ENCODE results near the gene SKAP2.

Gene SKAP2

DNA sequence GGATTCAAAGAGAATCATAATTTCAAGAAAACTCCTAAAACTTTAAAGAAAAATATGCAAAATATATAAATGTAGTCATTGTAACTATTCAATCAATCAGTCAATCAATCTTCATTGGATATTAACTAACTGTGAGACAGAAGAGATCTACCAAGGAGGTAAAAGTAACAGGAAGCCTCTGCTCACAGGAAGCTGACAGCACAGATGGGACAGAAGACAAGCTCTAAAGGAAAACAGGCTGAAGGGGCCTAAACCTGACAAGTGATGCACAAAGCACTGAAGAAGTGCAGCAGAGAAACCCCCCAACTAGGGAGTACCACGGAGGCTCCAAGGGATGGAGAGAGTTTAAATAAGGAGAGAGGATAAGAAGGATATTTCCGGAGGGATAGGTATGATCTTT is 173.0 kb downstream of the SKAP2 start:
- FAIRE-seq, result no peak

DNA sequence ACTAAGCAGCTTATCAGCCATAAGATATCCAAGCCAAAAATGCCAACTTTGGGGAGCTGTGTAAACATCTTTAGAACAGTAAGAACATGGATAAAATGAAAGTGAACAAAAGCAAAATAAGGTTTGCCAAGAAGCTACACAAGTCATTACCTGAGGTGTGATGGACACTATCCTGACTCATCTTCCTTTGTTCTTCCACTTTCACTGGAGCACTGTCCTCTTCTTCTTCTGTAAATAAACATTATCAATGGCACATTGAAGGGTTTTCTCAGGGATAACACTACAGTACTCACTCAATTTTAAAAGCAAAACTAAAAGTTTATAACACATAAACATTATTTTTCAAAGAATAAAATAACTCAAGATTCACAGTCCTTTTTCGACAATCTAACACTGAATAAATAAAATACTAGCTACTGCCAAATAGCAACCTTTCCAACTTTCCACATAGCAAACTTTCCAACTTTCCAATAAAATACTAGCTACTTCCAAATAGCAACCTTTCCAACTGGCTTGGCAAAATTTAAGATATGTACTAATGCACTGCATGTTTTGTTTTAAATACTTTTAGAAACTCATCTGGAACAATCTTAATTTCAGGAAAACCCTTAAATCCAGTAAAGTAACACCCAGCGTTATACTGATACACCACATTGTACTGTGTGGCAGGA is 174.1 kb downstream of the SKAP2 start:
- peak; percentile 5 for FAIRE-seq

DNA sequence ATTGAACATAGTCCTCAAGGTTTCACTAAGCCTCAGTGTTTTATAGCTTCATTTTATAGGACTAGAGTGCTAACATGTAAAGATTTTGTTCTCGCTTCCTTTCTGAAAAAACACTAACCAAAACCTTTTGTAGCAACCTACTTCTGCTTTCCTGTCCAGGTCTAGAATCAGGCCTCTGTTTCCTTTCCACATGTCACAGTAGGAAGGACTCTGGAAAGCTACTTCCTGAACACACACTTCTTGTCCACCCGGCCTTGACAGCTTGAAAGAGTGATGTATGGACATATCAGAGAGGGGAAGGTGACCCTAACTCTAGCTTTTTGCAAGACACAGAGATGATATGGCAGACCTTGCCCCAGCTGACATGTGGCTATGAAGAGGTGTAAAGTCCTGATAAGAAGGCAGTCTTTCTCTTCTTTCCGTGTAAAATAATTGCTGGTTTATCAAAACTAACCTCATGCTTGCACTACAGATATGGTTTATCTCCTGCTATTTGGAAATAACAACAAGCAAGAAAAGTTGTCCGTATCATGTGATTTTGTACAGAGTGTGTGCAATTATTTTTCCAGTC is 175.4 kb downstream of the SKAP2 start:
- no peak for FAIRE-seq

DNA sequence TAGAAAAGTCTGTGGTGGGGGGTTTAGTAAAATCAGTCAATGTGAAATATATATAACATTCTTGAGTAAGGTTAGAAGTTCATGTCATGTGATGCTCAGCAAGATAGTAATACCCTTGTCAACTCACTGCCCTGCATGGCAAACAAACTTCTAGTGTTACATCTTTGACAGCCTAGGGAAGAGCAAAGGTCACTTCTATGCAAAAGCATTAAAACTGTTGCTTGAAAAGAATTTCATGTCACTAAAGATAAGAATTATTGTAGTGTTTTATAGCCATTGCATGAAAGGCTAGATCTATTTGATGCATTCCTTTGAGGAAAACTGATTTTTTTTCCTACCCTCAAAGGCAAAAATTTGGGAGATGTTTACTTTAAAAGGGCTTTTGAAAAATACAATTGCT is 176.0 kb downstream of the SKAP2 start:
- no peak for FAIRE-seq

DNA sequence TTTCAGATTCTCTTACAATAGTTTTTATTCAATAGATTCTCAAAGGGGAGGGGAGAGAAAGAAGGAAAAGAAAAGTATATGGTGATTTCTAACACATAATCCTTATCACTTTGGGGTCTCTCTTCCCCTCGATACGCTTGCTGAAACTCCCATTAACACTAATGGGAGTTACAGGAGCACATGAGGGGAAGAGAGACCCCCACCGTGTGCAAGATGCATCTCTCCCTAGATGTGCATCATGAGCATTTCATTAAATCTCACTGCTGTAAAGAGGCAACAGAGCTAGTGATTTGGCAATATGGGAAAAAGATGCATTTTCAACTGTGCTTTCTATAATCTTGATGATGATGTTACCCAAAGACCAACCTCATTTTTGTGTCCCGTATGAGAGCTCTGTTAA is 177.4 kb downstream of the SKAP2 start:
- FAIRE-seq, result no peak

DNA sequence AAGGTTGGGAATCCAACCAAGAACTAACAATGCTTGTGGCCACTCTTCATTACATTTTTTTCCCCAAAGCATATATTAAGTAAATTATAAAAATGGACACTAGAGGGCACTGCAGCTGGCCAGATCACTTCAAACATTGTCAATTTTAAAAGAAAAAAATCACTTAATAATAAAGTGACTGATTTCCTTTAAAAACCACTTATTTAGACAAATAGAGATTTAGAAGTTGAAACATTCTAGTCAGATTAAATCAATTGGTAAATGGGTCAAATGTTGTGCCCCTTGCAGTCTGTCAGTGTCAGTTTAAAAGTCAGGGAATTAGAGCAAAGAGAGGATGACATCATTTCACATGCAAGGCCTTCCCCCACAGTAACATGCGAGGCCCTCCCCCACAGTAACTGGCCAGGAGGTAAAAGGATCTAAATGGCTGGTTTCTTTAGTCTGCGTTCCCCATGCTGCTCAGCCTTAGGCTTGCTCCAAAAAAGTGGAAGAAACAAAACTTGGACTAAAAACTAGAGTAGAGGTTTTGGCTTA is 177.9 kb downstream of the SKAP2 start:
- peak; percentile 57 for FAIRE-seq

DNA sequence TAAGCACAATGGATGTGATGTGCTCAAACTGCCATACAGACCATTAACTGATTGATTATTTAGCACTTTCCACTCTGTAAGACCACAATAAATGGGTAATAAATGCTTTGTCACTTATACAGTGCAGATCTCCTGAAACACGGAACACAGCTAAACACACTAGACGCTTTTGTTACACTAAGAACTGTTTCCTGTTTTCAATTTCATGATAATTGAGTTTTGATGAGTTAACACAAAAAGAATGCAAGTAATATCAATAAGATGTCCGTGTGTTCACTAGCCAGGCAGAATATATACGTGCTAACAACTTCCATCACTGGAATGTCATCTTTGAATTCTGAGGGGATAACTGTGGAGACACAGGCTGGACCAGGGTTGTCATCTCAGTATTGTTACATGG is 178.8 kb downstream of the SKAP2 start:
- FAIRE-seq, result no peak

DNA sequence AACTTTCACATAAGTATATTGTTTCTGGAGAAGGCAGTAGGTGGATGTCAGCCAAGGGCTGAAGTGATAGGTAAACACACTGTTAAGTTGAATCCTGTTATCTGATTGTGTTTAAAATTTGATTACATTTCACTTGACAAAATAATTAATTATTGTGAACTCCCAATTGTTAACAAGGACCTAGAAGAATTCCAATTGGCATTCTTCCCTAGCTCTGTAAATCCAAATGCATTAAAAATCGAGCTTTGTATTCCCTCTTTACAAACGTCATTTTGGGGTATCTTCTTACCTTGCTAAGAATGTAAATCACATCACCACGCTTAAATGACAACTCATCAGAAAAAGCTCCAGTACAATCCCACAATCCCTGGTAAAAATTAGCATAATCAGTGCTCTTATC is 179.9 kb downstream of the SKAP2 start:
- no peak for FAIRE-seq

DNA sequence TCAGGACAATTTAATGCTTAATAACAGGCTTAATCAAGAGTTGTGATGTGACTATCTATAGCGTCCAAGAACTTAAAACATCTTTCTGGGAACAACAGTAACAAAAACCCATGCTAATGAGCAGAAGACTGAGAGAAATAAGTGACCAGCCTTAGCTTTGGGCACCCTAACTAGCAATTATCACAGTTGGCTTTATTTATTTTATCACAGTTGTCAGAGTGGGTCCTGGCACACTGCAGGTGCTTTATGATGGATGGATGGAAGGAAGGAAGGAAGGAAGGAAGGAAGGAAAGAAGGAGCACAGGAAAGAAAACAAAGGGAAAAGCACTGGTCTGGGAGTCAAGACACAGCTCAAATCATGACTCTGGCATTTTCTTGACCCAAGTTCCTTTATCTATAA is 181.1 kb downstream of the SKAP2 start:
- FAIRE-seq, result no peak

DNA sequence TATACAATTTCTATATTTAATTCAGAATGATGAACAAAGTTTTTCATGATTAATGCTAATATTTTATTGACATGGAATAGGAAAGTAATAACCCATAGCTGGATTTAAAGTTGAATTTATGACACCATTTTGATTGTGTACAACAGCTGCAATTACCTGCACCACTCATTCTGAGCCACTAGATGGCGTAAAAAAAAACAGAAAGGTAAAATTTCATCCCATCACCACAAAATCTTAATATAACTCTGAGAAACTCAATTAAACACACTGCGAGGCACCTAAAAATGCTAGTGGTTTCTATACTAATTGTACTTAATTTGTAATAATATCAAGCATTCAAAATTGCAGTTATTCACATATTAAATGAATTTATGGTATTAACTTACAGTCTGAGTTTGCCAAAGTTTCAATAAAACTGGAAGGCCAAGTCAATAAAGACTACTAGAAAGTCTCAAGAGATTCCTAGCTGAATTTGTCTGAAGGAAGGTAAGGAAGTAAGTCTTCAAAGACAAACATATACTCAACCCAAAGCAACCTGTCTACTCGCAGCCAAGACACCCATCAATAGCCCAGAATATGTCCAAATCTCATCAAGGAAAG is 182.5 kb downstream of the SKAP2 start:
- no peak for FAIRE-seq

DNA sequence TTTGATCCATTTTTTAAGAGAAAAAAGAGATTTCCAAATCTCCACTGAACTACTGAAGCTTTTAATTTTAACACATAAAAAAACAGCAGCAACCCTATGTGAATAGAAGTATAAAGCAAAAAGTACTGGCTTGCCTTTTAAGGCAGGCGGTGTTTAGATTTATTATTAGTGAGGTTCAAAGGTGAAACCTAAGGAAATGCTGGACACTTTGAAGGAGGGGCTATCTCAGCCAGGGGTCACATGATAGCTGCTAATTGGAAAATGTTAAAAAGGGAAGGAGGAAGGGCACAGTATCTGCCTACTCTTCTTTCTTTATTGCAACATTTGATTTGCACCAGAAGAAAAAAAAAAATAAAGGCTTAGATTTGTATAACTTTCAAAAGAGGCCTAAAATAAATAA is 183.8 kb downstream of the SKAP2 start:
- FAIRE-seq, result no peak

DNA sequence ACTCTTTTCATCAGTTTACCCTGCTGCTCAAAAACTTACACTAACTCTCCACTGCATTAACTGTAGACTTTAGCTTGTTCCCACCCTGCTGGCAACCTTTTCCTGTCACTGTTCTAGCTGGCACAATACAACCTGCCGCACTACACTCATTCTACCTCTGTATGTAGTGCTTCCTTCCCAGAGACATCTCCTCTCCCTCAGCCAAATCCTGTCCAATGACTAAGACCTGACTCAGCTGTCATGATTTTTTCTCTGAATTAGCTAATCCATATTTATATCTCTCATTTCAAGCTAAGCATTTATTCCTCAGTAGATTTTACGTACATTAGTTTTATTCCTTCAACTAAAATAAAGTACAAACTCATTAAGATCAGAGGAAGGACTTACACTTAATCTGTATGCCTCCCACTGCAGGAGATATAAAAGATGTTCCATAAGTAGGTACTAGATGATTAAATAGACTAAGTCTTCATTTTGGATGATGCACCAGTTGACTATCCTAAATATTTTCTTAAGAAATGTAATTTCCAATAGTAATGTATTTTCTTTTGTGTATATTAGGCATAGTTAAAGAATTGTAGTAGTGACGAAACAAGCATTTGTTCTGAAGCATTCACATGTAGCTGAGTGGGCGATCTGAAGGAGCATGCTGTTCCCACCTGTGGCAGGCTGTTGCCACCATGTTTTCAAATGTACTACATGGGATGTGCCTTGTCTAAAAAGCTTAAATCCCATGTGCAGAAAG is 189.1 kb downstream of the SKAP2 start:
- FAIRE-seq, result no peak

DNA sequence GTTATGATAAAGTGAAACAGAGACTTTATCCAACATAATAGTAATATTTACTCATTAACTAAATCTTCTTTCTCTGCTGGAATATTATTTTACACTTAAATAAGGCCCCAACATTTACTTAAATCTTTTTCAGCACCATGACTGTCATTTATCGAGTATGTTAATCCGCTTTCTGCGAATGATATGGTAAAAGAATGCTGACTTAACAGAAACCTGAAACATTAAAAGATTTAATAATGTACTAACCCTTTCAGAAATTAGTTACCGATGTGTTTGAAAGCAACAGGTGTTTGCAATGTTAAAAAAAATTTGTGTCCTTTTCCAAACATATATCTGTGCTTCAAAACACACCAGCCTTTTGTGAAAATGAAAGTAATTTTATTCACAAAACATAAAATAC is 190.5 kb downstream of the SKAP2 start:
- no peak for FAIRE-seq

DNA sequence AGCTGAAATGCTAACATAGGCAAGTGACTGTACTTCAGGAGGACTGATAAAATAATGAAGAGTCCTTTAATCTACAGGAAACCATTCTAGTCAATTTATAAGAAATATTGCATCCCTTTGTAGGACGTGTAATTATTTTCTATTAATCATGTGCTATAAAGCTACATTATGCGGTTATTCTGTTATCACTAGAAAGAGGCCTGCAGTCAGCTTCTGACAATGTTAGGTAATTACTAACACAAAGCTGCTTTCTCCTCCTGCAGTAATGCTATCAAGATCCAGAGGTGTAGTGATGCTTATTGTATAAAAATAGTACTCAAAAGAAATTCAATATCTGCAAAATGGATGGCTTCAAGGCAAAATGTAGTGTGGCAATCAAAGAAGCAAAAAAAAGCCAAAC is 191.1 kb downstream of the SKAP2 start:
- FAIRE-seq, result no peak

DNA sequence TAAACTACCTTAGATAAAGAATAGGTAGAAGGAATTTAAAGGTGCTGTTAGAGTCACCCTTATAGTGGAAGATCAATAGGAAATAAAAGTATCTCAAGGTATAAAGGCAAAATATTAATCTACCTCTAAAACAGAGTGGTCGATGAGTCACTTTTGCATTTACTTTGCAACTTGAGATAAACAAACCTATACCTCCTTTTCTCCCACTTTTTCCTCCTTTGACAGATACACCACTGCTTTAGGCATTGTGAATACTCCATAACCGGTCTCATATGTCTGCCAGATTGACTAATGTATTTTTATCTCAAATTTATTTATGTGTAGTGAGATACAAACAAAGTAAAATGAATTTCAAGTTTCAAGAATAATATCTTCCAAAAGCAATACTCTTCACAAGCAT is 193.5 kb downstream of the SKAP2 start:
- FAIRE-seq, result no peak

DNA sequence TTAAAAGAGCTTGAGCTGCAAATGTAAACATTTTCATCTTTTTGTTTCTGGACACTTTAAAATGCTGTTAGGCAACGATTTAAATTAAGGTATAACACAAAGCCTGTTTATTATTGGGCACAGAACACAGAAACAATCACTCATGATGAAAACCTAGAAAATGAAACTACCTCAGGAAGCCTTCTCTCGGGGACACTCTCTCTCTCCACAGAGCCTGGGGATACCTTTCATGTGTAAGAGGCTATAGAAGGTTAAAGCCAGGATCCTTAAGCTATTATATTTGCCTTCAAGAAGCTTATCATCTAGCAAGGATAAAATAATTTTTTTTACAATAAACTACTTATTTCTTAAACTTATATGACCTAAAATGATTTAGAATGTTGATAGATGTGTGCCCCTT is 194.1 kb downstream of the SKAP2 start:
- FAIRE-seq, result no peak

DNA sequence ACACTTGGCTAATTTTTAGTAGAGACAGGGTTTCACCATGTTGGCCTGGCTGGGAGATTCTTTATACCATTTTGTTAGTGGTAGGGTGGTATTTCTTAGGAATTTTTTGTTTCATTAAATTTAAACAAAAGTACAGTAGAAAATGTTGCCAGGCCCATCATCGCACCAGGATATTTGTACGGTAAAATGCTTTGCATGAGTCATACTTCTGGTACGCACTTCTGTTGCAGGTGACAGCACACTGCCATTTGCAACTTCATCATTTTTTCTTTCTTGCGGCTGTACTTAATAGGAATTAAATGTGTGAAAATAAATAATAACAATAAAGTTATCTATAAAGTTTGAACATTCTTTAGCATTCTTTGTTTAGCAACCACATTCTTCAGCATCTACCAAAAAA is 195.6 kb downstream of the SKAP2 start:
- no peak for FAIRE-seq

DNA sequence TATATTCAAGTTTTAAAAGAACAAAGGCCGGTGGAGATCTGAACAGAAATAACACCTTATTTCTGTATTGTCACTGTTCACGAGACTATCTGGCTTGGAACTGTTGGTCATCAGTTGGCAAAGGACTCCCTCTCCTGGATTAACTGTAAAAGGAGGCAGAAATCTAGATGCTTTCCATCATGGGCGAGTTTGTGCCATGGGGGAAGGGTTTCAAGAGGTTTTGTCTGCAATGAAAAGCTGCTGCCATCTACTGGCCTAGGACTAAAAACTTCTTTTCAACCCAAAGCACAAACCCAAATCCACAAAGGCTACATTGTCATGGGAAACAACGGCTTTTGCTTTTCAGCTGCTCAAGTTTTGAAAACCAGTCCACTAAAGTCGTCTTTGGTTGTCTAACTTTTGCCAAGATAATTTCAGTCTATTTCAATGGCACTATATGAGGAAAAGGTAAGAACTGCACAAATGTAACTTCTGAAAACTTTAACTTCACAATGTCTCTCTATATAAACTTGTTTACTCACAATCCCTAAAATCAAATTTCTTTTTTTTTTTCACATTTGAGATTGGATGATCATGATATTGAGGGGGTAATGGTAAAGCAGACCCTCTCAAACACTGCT is 196.8 kb downstream of the SKAP2 start:
- FAIRE-seq, result no peak

DNA sequence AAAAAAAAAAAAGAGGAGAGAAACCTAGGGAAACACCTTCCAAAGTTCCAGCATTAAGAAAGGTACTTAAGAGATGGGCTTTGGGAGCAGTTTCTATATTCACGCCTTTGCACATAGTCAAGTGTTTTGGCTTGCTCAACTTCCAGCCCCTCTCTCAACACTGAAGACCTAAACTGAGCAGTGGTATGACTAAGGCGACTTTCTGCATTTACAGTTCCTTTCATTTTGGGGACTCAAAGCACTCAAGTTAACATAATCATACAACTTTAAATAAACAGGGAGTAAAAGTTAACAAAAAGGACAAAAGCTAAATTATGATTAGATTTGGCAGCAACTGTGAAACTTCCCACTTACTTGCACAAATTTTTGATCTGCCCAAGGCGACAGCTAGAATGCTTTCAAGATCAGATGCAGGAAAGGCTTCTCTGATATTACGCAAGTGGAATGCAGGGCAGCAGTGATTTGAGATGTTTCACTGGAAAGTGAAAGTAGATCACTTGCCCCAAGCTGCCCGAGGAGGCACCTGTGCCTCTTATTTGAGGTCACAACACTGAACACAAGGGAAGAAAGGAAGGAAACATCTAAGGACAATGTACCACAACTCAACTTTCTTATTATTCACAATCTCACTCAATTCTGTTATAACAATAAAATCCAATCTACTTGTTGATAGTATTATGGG is 199.5 kb downstream of the SKAP2 start:
- no peak for FAIRE-seq

DNA sequence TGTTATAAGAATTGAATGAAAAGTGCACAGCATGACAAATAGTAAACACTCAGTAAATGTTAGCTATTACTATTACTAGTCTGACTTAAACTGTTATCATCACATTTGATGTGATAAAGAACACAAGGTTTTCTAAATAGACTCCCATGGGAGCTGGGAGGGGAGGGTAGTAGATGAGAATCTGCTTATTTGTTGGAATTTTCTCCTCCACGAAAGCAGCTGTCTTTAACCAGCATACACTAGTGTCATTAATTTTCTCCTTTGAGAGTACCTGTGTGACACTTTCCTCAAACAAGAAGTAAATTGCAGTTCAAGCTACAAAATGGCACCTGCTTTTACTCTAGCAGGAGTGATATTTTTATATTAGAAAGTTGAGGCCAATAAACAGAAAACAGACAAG is 200.1 kb downstream of the SKAP2 start:
- no peak for FAIRE-seq

DNA sequence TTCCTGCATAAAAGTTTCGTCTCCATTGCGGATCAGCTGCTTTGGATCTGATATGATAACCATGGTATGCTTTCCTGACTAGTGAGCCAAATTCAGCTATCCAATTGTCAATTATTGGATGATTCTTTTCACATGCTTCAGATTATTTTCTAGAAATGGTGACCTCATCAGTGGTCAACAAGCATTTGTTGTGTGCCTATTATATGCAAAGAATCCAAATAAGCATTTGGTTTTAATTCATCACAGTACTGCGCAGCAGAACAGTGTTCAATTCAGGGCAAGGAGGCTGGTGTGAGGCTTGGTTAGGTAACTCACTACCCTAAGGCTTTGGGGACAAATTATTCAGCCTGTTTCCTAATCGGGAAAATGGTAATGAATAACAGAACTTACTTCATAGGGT is 200.5 kb downstream of the SKAP2 start:
- FAIRE-seq, result no peak

DNA sequence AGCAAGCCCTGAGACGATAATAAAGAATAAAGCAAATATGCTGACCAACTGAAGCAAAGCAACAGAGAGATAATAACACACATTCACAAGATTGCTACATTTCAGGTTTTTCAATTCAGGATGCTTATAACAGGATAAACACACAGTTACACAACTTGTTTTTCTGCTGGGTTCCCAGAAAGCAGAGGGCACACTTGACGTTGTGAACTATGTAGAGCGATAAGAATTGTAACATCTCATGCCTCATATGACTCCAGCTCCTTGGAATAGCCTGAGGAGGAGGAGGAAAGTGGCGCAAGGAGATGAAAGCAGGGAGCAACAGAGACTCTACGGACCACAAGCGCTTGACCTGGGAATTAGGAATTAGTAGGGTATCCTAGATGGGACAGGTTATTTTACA is 201.7 kb downstream of the SKAP2 start:
- no peak for FAIRE-seq

DNA sequence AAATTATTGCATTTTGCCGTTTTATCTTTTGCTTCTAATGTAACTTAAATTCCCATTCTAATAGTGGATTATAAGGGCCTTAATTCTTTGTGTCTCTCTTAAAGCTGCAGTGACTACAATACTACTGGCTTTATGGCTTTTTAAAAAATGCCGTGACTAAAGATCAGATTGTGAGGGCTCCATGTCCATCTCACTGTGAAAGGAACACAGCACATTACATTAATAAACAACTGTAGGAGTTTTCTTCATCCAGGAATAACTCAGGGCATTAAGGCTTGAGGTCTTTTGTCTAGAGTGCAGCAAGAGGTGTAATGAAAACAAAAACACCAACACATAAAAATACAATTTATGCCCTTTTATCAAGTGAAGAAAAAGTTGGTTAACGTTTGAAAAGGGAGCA is 205.3 kb downstream of the SKAP2 start:
- no peak for FAIRE-seq

All from colon (tissue), 2 donors.